H9 (cell line): Measurements from ENCODE around the gene ATRNL1. TPM values are rescaled to one million over a fixed set of nuclear protein-coding genes. Genes with fewer than 3 reads are reported as not detected.

Experiments used
- DNase-seq: peaks from one replicate; pipeline ENCODE4 v3.0.0-alpha.2; 2017
- H2AFZ ChIP-seq: one replicate; pipeline ENCODE4 v1.6.1; 2013; ENCODE audit warnings: mild to moderate bottlenecking, low read length, control low read depth, moderate library complexity
- H2AK5ac ChIP-seq: 2 replicates; pipeline ENCODE4 v1.6.1; 2013; ENCODE audit warnings: low read length, control low read depth, mixed read lengths; ENCODE audit not compliant: insufficient read length
- H2BK120ac ChIP-seq: one replicate; pipeline ENCODE4 v1.6.1; 2013; ENCODE audit warnings: low read depth, mild to moderate bottlenecking, low read length, control low read depth, inconsistent platforms; ENCODE audit not compliant: poor library complexity, severe bottlenecking
- H2BK12ac ChIP-seq: 2 replicates; pipeline ENCODE4 v1.6.1; 2013; ENCODE audit warnings: low read length, control low read depth, mixed read lengths, low read depth; ENCODE audit not compliant: insufficient read length
- H2BK15ac ChIP-seq: 2 replicates; pipeline ENCODE4 v1.6.1; 2013; ENCODE audit warnings: low read depth, low read length, control low read depth
- H2BK20ac ChIP-seq: one replicate; pipeline ENCODE4 v1.6.1; 2013; ENCODE audit warnings: low read depth, mild to moderate bottlenecking, low read length, control low read depth, inconsistent platforms; ENCODE audit not compliant: poor library complexity, severe bottlenecking
- H2BK5ac ChIP-seq: 2 replicates; pipeline ENCODE4 v1.6.1; 2013; ENCODE audit warnings: low read length, control low read depth, mixed read lengths; ENCODE audit not compliant: insufficient read length
- H3K14ac ChIP-seq: 2 replicates; pipeline ENCODE4 v1.6.1; 2013; ENCODE audit warnings: low read length, control low read depth; ENCODE audit not compliant: insufficient read depth
- H3K18ac ChIP-seq: 2 replicates; pipeline ENCODE4 v1.6.1; 2013; ENCODE audit warnings: low read depth, mild to moderate bottlenecking, mixed read lengths, low read length, control low read depth; ENCODE audit not compliant: insufficient read length
- H3K23ac ChIP-seq: 2 replicates; pipeline ENCODE4 v1.6.1; 2013; ENCODE audit warnings: low read length, control low read depth, mixed read lengths, low read depth; ENCODE audit not compliant: insufficient read length
- H3K23me2 ChIP-seq: 2 replicates; pipeline ENCODE4 v1.6.1; 2013; ENCODE audit warnings: low read depth, mild to moderate bottlenecking, mixed read lengths, low read length, control low read depth; ENCODE audit not compliant: insufficient read length, poor library complexity, severe bottlenecking
- H3K27ac ChIP-seq: 2 replicates; pipeline ENCODE4 v1.5.1; 2013; ENCODE audit warnings: low read length, control low read depth, mixed read lengths, low read depth; ENCODE audit not compliant: insufficient read length
- H3K27me3 ChIP-seq: 2 replicates; pipeline ENCODE4 v1.6.1; 2013; ENCODE audit warnings: low read length, control low read depth, inconsistent platforms; ENCODE audit not compliant: insufficient read depth
- H3K4ac ChIP-seq: 2 replicates; pipeline ENCODE4 v1.6.1; 2013; ENCODE audit warnings: low read depth, mild to moderate bottlenecking, control low read depth, inconsistent platforms, low read length, moderate library complexity
- H3K4me1 ChIP-seq: 2 replicates; pipeline ENCODE4 v1.6.1; 2013; ENCODE audit warnings: low read length, control low read depth, inconsistent platforms; ENCODE audit not compliant: insufficient read depth
- H3K4me2 ChIP-seq: 2 replicates; pipeline ENCODE4 v1.6.1; 2013; ENCODE audit warnings: low read length, control low read depth, mixed read lengths; ENCODE audit not compliant: insufficient read length, insufficient read depth
- H3K56ac ChIP-seq: 2 replicates; pipeline ENCODE4 v1.6.1; 2013; ENCODE audit warnings: low read depth, mild to moderate bottlenecking, mixed read lengths, low read length, control low read depth; ENCODE audit not compliant: insufficient read length
- H3K79me1 ChIP-seq: 2 replicates; pipeline ENCODE4 v1.6.1; 2013; ENCODE audit warnings: low read depth, mild to moderate bottlenecking, moderate library complexity, low read length, control low read depth, inconsistent platforms; ENCODE audit not compliant: insufficient read depth, poor library complexity, severe bottlenecking
- H3K79me2 ChIP-seq: 2 replicates; pipeline ENCODE4 v1.6.1; 2013; ENCODE audit warnings: low read length, control low read depth, inconsistent platforms; ENCODE audit not compliant: insufficient read depth
- H3K9ac ChIP-seq: 2 replicates; pipeline ENCODE4 v1.6.1; 2013; ENCODE audit warnings: low read length, control low read depth, mixed read lengths; ENCODE audit not compliant: insufficient read length; ENCODE audit errors: extremely low read depth
- H3K9me3 ChIP-seq: one replicate; pipeline ENCODE4 v1.6.1; 2013; ENCODE audit warnings: low read depth, low read length, inconsistent platforms; ENCODE audit not compliant: control insufficient read depth
- H3T11ph ChIP-seq: one replicate; pipeline ENCODE4 v1.6.1; 2013; ENCODE audit warnings: mild to moderate bottlenecking, low read length, control low read depth, inconsistent platforms
- H4K20me1 ChIP-seq: one replicate; pipeline ENCODE4 v1.6.1; 2013; ENCODE audit not compliant: control insufficient read depth, insufficient read length, insufficient read depth
- H4K5ac ChIP-seq: 2 replicates; pipeline ENCODE4 v1.6.1; 2013; ENCODE audit warnings: low read depth, mild to moderate bottlenecking, mixed read lengths, low read length, control low read depth; ENCODE audit not compliant: insufficient read length
- H4K8ac ChIP-seq: replicated peaks from 2 replicates; pipeline ENCODE4 v1.6.1; 2013; ENCODE audit warnings: low read length, control low read depth, mixed read lengths, low read depth; ENCODE audit not compliant: insufficient read length
- H4K91ac ChIP-seq: 2 replicates; pipeline ENCODE4 v1.6.1; 2013; ENCODE audit warnings: low read depth, mild to moderate bottlenecking, moderate library complexity, mixed read lengths, low read length, control low read depth; ENCODE audit not compliant: insufficient read length
- H3K27ac Mint-ChIP-seq, 3 experiments: 2 replicates in 2 of 3; 3 replicates in 1 of 3; pipeline ENCODE4 v1.8.0; 2020 to 2021; ENCODE audit warnings: mixed read lengths in 3 of 3, mild to moderate bottlenecking in 1 of 3, moderate library complexity in 1 of 3
- H3K27me3 Mint-ChIP-seq: 2 replicates; pipeline ENCODE4 v1.8.0; 2021; ENCODE audit warnings: low read depth, mild to moderate bottlenecking, moderate library complexity, mixed read lengths
- H3K36me3 Mint-ChIP-seq, 3 experiments: 2 replicates in 2 of 3; 3 replicates in 1 of 3; pipeline ENCODE4 v1.8.0; 2020 to 2021; ENCODE audit warnings: low read depth in 3 of 3, mixed read lengths in 3 of 3; ENCODE audit not compliant: insufficient read depth in 1 of 3
- H3K4me1 Mint-ChIP-seq, 2 experiments: 2 replicates each; pipeline ENCODE4 v1.8.0; 2020; ENCODE audit warnings: mixed read lengths in 2 of 2
- H3K4me3 Mint-ChIP-seq, 2 experiments: 2 replicates in 1 of 2; 3 replicates in 1 of 2; pipeline ENCODE4 v1.8.0; 2020 to 2021; ENCODE audit warnings: mild to moderate bottlenecking in 2 of 2, mixed read lengths in 2 of 2, moderate library complexity in 1 of 2
- H3K9me3 Mint-ChIP-seq, 2 experiments: 2 replicates in 1 of 2; 3 replicates in 1 of 2; pipeline ENCODE4 v1.8.0; 2020; ENCODE audit warnings: mild to moderate bottlenecking in 2 of 2, mixed read lengths in 2 of 2, moderate library complexity in 1 of 2
- WGBS: extraction: QIAGEN DNeasy Blood & Tissue Kit; methylation state at CpG from one replicate; pipeline ENCODE4 v1.1.7; 2013; ENCODE audit warnings: missing lambda C conversion rate, low lambda C conversion rate, mixed read lengths; ENCODE audit not compliant: insufficient read length; ENCODE audit errors: extremely low coverage; 5-methylcytosine and 5-hydroxymethylcytosine counted together
- total RNA-seq: library from RNA; stranded (reverse); gene quantifications from 2 replicates; pipeline ENCODE4 v1.2.1, GENCODE V29; 2021
- TF ChIP-seq, protein P1 (sequence below): fragments of 200-600 bp; sonication (generic); conservative IDR thresholded peaks from 3 replicates; pipeline ENCODE4 v1.8.0; 2021; ENCODE audit warnings: antibody characterized with exemption, mild to moderate bottlenecking

The ATRNL1 gene
- total RNA-seq, 1 experiment from 2014 or later = 9.2 TPM

- Mint-ChIP-seq H3K4me3 (no peak overlapping the region), H3K9me3 (no peaks in the 10 kb centered on the region), H3K36me3 (no peaks in the 10 kb centered on the region), H3K4me1 (0 out of 4 replicates have a peak, but pooled peaks cover 2 to 6% of the 10 kb centered on the region in 2 experiments), H3K27me3 (no peaks in the 10 kb centered on the region), H3K27ac (no peak overlapping the region)
- H4K8ac ChIP-seq = no peak overlapping the region
- H2BK15ac ChIP-seq = no peak overlapping the region
- H3K4me1 ChIP-seq = no peaks in the 10 kb centered on the region
- no peaks in the 10 kb centered on the region for H3K79me2 ChIP-seq
- H3K9ac ChIP-seq = no peak overlapping the region
- H4K20me1 ChIP-seq = no peaks in the 10 kb centered on the region
- H4K5ac ChIP-seq = no peak overlapping the region
- no peak overlapping the region for H3K14ac ChIP-seq
- H3K18ac ChIP-seq = no peak overlapping the region
- H3K27ac ChIP-seq = no peak overlapping the region
- no peaks in the 10 kb centered on the region for H3K9me3 ChIP-seq
- H2AK5ac ChIP-seq = no peak overlapping the region
- no peaks in the 10 kb centered on the region for H3K23me2 ChIP-seq
- H3K4me2 ChIP-seq = no peak overlapping the region
- DNase-seq = no peak
- H3T11ph ChIP-seq = no peak overlapping the region
- no peak overlapping the region for H4K91ac ChIP-seq
- no peak overlapping the region for H3K4ac ChIP-seq
- H3K27me3 ChIP-seq = no peaks in the 10 kb centered on the region
- no peaks in the 10 kb centered on the region for H3K79me1 ChIP-seq
- no peak overlapping the region for H3K56ac ChIP-seq
- H2BK12ac ChIP-seq = no peak overlapping the region
- no peak overlapping the region for H2BK120ac ChIP-seq
- no peak overlapping the region for H2BK20ac ChIP-seq
- H3K23ac ChIP-seq = no peak overlapping the region
- H2AFZ ChIP-seq = no peak overlapping the region
- WGBS = no CpG with 5 or more reads among the region's 2 CpGs
- H2BK5ac ChIP-seq = no peak overlapping the region
- TF ChIP-seq, protein P1, sequence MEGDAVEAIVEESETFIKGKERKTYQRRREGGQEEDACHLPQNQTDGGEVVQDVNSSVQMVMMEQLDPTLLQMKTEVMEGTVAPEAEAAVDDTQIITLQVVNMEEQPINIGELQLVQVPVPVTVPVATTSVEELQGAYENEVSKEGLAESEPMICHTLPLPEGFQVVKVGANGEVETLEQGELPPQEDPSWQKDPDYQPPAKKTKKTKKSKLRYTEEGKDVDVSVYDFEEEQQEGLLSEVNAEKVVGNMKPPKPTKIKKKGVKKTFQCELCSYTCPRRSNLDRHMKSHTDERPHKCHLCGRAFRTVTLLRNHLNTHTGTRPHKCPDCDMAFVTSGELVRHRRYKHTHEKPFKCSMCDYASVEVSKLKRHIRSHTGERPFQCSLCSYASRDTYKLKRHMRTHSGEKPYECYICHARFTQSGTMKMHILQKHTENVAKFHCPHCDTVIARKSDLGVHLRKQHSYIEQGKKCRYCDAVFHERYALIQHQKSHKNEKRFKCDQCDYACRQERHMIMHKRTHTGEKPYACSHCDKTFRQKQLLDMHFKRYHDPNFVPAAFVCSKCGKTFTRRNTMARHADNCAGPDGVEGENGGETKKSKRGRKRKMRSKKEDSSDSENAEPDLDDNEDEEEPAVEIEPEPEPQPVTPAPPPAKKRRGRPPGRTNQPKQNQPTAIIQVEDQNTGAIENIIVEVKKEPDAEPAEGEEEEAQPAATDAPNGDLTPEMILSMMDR = no peak
These were observed 842.6 kb downstream of the ATRNL1 start for GRCh38 chr10:115935731-115936130.
